HUES64 (cell line): ENCODE measurements around the gene WDHD1.
A peak's percentile ranks its signal among the peaks of the same experiment; 100 is the strongest.
"Not testable (repeated sequence)": the region's sequence is repeated elsewhere in the genome, so short reads cannot be mapped to it uniquely, and the experiment has no call there.

Experiments
- H3K27ac ChIP-seq: 2 replicates; pipeline ENCODE4 v1.7.0; 2013; ENCODE audit warnings: low read depth, low read length, inconsistent platforms
- H3K27me3 ChIP-seq: 2 replicates; pipeline ENCODE4 v1.6.1; 2013; ENCODE audit warnings: mild to moderate bottlenecking, low read length; ENCODE audit not compliant: insufficient read depth
- H3K36me3 ChIP-seq: 2 replicates; pipeline ENCODE4 v1.6.1; 2013; ENCODE audit warnings: mild to moderate bottlenecking, low read length; ENCODE audit not compliant: insufficient read depth
- H3K4me1 ChIP-seq: 2 replicates; pipeline ENCODE4 v1.6.1; 2013; ENCODE audit warnings: mild to moderate bottlenecking, low read length, moderate library complexity; ENCODE audit not compliant: insufficient read depth
- H3K4me3 ChIP-seq: 2 replicates; pipeline ENCODE4 v1.5.1; 2013; ENCODE audit warnings: mild to moderate bottlenecking, low read length, moderate library complexity
- H3K9ac ChIP-seq: 2 replicates; pipeline ENCODE4 v1.6.1; 2013; ENCODE audit warnings: mild to moderate bottlenecking, low read depth, low read length
- H3K9me3 ChIP-seq: 2 replicates; pipeline ENCODE4 v1.6.1; 2013; ENCODE audit warnings: low read depth, low read length; ENCODE audit not compliant: insufficient read depth
- WGBS: fragments of 150-250, 120-280 bp; methylation state at CpG from one replicate; pipeline ENCODE4 v1.1.7; 2013; ENCODE audit warnings: missing lambda C conversion rate; 5-methylcytosine and 5-hydroxymethylcytosine counted together

WDHD1 gene

GRCh38 chr14:55043528-55043927, 16.6 kb upstream of the WDHD1 start:
- Histone ChIP-seq H3K4me1 (no peaks in the 10 kb centered on the region), H3K27ac (no peak overlapping the region), H3K9me3 (no peaks in the 10 kb centered on the region), H3K4me3 (no peak overlapping the region), H3K9ac (no peak overlapping the region), H3K27me3 (no peaks in the 10 kb centered on the region; the same call in 1 of the 2 replicates), H3K36me3 (peaks cover 43% of the 10 kb centered on the region)
- 96% methylated on average over 5 of the region's 5 CpGs for WGBS

- H3K4me3 ChIP-seq, result no peak overlapping the region
- H3K9me3 ChIP-seq, result no peaks in the 10 kb centered on the region
- no peak overlapping the region for H3K9ac ChIP-seq
- H3K36me3 ChIP-seq, result peaks cover 60% of the 10 kb centered on the region
- H3K27me3 ChIP-seq, result no peaks in the 10 kb centered on the region; the same call in 1 of the 2 replicates
- no peaks in the 10 kb centered on the region for H3K4me1 ChIP-seq
- H3K27ac ChIP-seq, result no peak overlapping the region
Observed at GRCh38 chr14:55038708-55039107, 11.8 kb upstream of the WDHD1 start.

- H3K9ac ChIP-seq, H3K27ac ChIP-seq, H3K4me3 ChIP-seq, H3K27me3 ChIP-seq, H3K4me1 ChIP-seq, H3K9me3 ChIP-seq: not testable (repeated sequence)
- H3K36me3 ChIP-seq, result peaks cover 60% of the 10 kb centered on the region
Observed at GRCh38 chr14:55037995-55038394, 11.1 kb upstream of the WDHD1 start.

- peaks cover 30% of the 10 kb centered on the region for H3K4me1 ChIP-seq
- peaks cover 41% of the 10 kb centered on the region for H3K36me3 ChIP-seq
- 40% methylated on average over 2 of the region's 2 CpGs for WGBS
- no peak overlapping the region for H3K27ac ChIP-seq
- no peaks in the 10 kb centered on the region for H3K9me3 ChIP-seq
- H3K27me3 ChIP-seq, result no peaks in the 10 kb centered on the region
- no peak overlapping the region for H3K4me3 ChIP-seq
- no peak overlapping the region for H3K9ac ChIP-seq
Observed at GRCh38 chr14:55031190-55031589, 4.3 kb upstream of the WDHD1 start.

- Histone ChIP-seq H3K9me3 (no peaks in the 10 kb centered on the region), H3K36me3 (peaks cover 27% of the 10 kb centered on the region), H3K9ac (peak overlapping the region; percentile 97), H3K27ac (no peak overlapping the region), H3K4me3 (peak overlapping the region; percentile 85), H3K27me3 (no peaks in the 10 kb centered on the region), H3K4me1 (peaks cover 44% of the 10 kb centered on the region)
- 75% methylated on average over 4 of the region's 4 CpGs for WGBS
Observed at GRCh38 chr14:55028476-55028875, 1.6 kb upstream of the WDHD1 start.

GRCh38 chr14:55028066-55028465, 1.2 kb upstream of the WDHD1 start:
- Histone ChIP-seq H3K9me3 (no peaks in the 10 kb centered on the region), H3K4me1 (peaks cover 49% of the 10 kb centered on the region), H3K27ac (peak overlapping the region; percentile 97), H3K27me3 (no peaks in the 10 kb centered on the region), H3K9ac (peak overlapping the region; percentile 97), H3K36me3 (peaks cover 27% of the 10 kb centered on the region), H3K4me3 (peak overlapping the region; percentile 85)
- 3% methylated on average over 7 of the region's 8 CpGs for WGBS

GRCh38 chr14:55026441-55026792, 482 bp downstream of the WDHD1 start:
- 4% methylated on average over 9 of the region's 9 CpGs for WGBS
- peak overlapping the region; percentile 97 for H3K27ac ChIP-seq
- H3K36me3 ChIP-seq, result peaks cover 27% of the 10 kb centered on the region
- H3K9ac ChIP-seq, result peak overlapping the region; percentile 97
- H3K27me3 ChIP-seq, result no peaks in the 10 kb centered on the region
- H3K4me1 ChIP-seq, result peaks cover 46% of the 10 kb centered on the region
- no peaks in the 10 kb centered on the region for H3K9me3 ChIP-seq
- H3K4me3 ChIP-seq, result peak overlapping the region; percentile 85

- H3K36me3 ChIP-seq, result peaks cover 31% of the 10 kb centered on the region
- H3K4me1 ChIP-seq, result peaks cover 41% of the 10 kb centered on the region
- H3K9ac ChIP-seq, result peak overlapping the region; percentile 97
- H3K9me3 ChIP-seq, result no peaks in the 10 kb centered on the region
- H3K27me3 ChIP-seq, result no peaks in the 10 kb centered on the region
- H3K4me3 ChIP-seq, result peak overlapping the region; percentile 85
- WGBS, result 10% methylated on average over 7 of the region's 7 CpGs
- peak overlapping the region; percentile 97 for H3K27ac ChIP-seq
Observed at GRCh38 chr14:55025948-55026347, 951 bp downstream of the WDHD1 start.

- H3K9me3 ChIP-seq, H3K27me3 ChIP-seq: not testable (repeated sequence)
- peak overlapping the region; percentile 88 for H3K27ac ChIP-seq
- peaks cover 32% of the 10 kb centered on the region for H3K4me1 ChIP-seq
- H3K4me3 ChIP-seq, result peak overlapping the region; percentile 37
- peaks cover 47% of the 10 kb centered on the region for H3K36me3 ChIP-seq
- H3K9ac ChIP-seq, result peak overlapping the region; percentile 75
- 81% methylated on average over 2 of the region's 5 CpGs for WGBS
Observed at GRCh38 chr14:55024365-55024764, 2.5 kb downstream of the WDHD1 start.

GRCh38 chr14:55019968-55020554, 6.8 kb downstream of the WDHD1 start:
- Histone ChIP-seq H3K27ac (no peak overlapping the region), H3K4me3 (no peak overlapping the region), H3K36me3 (peaks cover 86% of the 10 kb centered on the region), H3K9ac (no peak overlapping the region), H3K9me3 (no peaks in the 10 kb centered on the region), H3K4me1 (peaks cover 16% of the 10 kb centered on the region), H3K27me3 (no peaks in the 10 kb centered on the region)
- 92% methylated on average over 2 of the region's 2 CpGs for WGBS

- Histone ChIP-seq H3K9ac (no peak overlapping the region), H3K9me3 (no peaks in the 10 kb centered on the region), H3K36me3 (peaks cover 95% of the 10 kb centered on the region), H3K4me1 (peaks cover 3% of the 10 kb centered on the region; the same call in 1 of the 2 replicates), H3K27ac (no peak overlapping the region), H3K27me3 (no peaks in the 10 kb centered on the region), H3K4me3 (no peak overlapping the region)
- WGBS, result 97% methylated on average over 2 of the region's 2 CpGs
Observed at GRCh38 chr14:55015006-55015405, 11.9 kb downstream of the WDHD1 start.

GRCh38 chr14:55005071-55005470, 21.8 kb downstream of the WDHD1 start:
- no peak overlapping the region for H3K4me3 ChIP-seq
- 97% methylated on average over 4 of the region's 4 CpGs for WGBS

More at GRCh38 chr14:55005071-55005470, 21.8 kb downstream of the WDHD1 start:
- H3K4me1 ChIP-seq, result no peaks in the 10 kb centered on the region
- peaks cover 97% of the 10 kb centered on the region for H3K36me3 ChIP-seq
- no peak overlapping the region for H3K9ac ChIP-seq
- H3K9me3 ChIP-seq, result no peaks in the 10 kb centered on the region
- no peak overlapping the region for H3K27ac ChIP-seq
- no peaks in the 10 kb centered on the region for H3K27me3 ChIP-seq
